ENCODE data around the gene ASIC4.

- no peak for TF ChIP-seq HES2 (IDR thresholded peaks at IDR 0.05)
- no peak for TF ChIP-seq CTCF (IDR thresholded peaks at IDR 0.05)
- no peak for TF ChIP-seq PBX3 (IDR thresholded peaks at IDR 0.05)
- no peak for TF ChIP-seq POLR2A (IDR thresholded peaks at IDR 0.05; ENCODE audit: low read length)
- TF ChIP-seq EP300 (IDR thresholded peaks at IDR 0.05), result no peak
- TF ChIP-seq SMC3 (IDR thresholded peaks at IDR 0.05), result no peak
- no peak for TF ChIP-seq MYC (IDR thresholded peaks at IDR 0.05; ENCODE audit: borderline replicate concordance, low read length)
- TF ChIP-seq CHD2 (IDR thresholded peaks at IDR 0.05; ENCODE audit: low read length, partially characterized antibody), result no peak
Measured at GRCh38 chr2:219523031-219523671, 8.9 kb downstream of the ASIC4 start.
